Endodermal cell (in vitro differentiated cells): ENCODE results near the gene MYH1. TPM values are rescaled to one million over a fixed set of nuclear protein-coding genes. Genes with fewer than 3 reads are reported as not detected.

ENCODE experiments used
- DNase-seq: peaks from one replicate; pipeline ENCODE4 v3.0.0-alpha.2; 2017
- H3K27ac ChIP-seq: 2 replicates; pipeline ENCODE4 v1.5.1; 2013; ENCODE audit warnings: mild to moderate bottlenecking, low read depth, low read length, moderate library complexity
- H3K27me3 ChIP-seq: 2 replicates; pipeline ENCODE4 v1.6.1; 2013; ENCODE audit warnings: mild to moderate bottlenecking, low read length, moderate library complexity; ENCODE audit not compliant: insufficient read depth, control insufficient read depth, poor library complexity, severe bottlenecking
- H3K36me3 ChIP-seq: 2 replicates; pipeline ENCODE4 v1.7.0; 2013; ENCODE audit warnings: mild to moderate bottlenecking, low read length, moderate library complexity; ENCODE audit not compliant: control insufficient read depth, insufficient read depth
- H3K4me1 ChIP-seq: one replicate; pipeline ENCODE4 v1.7.0; 2013; ENCODE audit warnings: low read length; ENCODE audit not compliant: control insufficient read depth, insufficient read depth
- H3K4me3 ChIP-seq: 2 replicates; pipeline ENCODE4 v1.5.1; 2013; ENCODE audit warnings: mild to moderate bottlenecking, low read length, moderate library complexity
- H3K9ac ChIP-seq: 2 replicates; pipeline ENCODE4 v1.6.1; 2013; ENCODE audit warnings: mild to moderate bottlenecking, low read length, moderate library complexity; ENCODE audit not compliant: poor library complexity, severe bottlenecking; ENCODE audit errors: extremely low read depth
- H3K9me3 ChIP-seq: 2 replicates; pipeline ENCODE4 v1.6.1; 2013; ENCODE audit warnings: mild to moderate bottlenecking, low read length, moderate library complexity; ENCODE audit not compliant: control insufficient read depth
- H3K27ac Mint-ChIP-seq: 2 replicates; pipeline ENCODE4 v1.8.0; 2020; ENCODE audit warnings: mixed read lengths
- H3K27me3 Mint-ChIP-seq: 2 replicates; pipeline ENCODE4 v1.8.0; 2021; ENCODE audit warnings: mild to moderate bottlenecking, mixed read lengths; ENCODE audit not compliant: insufficient read depth
- H3K36me3 Mint-ChIP-seq: 2 replicates; pipeline ENCODE4 v1.8.0; 2020; ENCODE audit warnings: low read depth, mixed read lengths
- H3K4me1 Mint-ChIP-seq: 2 replicates; pipeline ENCODE4 v1.8.0; 2020; ENCODE audit warnings: mixed read lengths
- H3K4me3 Mint-ChIP-seq: 2 replicates; pipeline ENCODE4 v1.8.0; 2020; ENCODE audit warnings: mild to moderate bottlenecking, moderate library complexity, mixed read lengths
- H3K9me3 Mint-ChIP-seq: 2 replicates; pipeline ENCODE4 v1.8.0; 2020; ENCODE audit warnings: mild to moderate bottlenecking, mixed read lengths
- CTCF ChIP-seq: fragments of 200-600 bp; sonication (generic); conservative IDR thresholded peaks from 2 replicates; pipeline ENCODE4 v1.5.0; 2021; ENCODE audit warnings: antibody characterized with exemption, mild to moderate bottlenecking
- WGBS, 2 experiments: methylation state at CpG; one replicate each; pipeline versions ENCODE4 v1.1.5 to v1.1.7; 2013; ENCODE audit warnings: missing lambda C conversion rate in 2 of 2, mixed read lengths in 1 of 2; ENCODE audit not compliant: insufficient coverage in 1 of 2, insufficient read length in 1 of 2; 5-methylcytosine and 5-hydroxymethylcytosine counted together
- total RNA-seq, 2 donors: library from RNA; stranded (reverse); fragmentation: NEBNext Ultra II Directional in 1 of 2; extraction: Animal tissue kit (Norgen Biotek cat#: 25700) in 1 of 2; gene quantifications; 2 replicates in 1 of 2; 3 replicates in 1 of 2; pipeline ENCODE4 v1.2.1, GENCODE V29; 2021

The MYH1 gene
- total RNA-seq, 2 donors from 2014 or later = not detected

- Histone ChIP-seq H3K27ac (no peak overlapping the region), H3K4me3 (no peak overlapping the region), H3K9ac (no peak overlapping the region), H3K36me3 (no peaks in the 10 kb centered on the region), H3K4me1 (no peaks in the 10 kb centered on the region), H3K27me3 (no peaks in the 10 kb centered on the region), H3K9me3 (no peaks in the 10 kb centered on the region)
- Mint-ChIP-seq H3K9me3 (no peaks in the 10 kb centered on the region), H3K4me3 (no peak overlapping the region), H3K27ac (no peak overlapping the region), H3K27me3 (no peaks in the 10 kb centered on the region), H3K36me3 (no peaks in the 10 kb centered on the region), H3K4me1 (peaks cover 13% of the 10 kb centered on the region)
- DNase-seq = no peak
- 82 to 94% methylated on average over 1 of the region's 1 CpG for WGBS, 2 experiments
- TF ChIP-seq CTCF = no peak
Measured at GRCh38 chr17:10557422-10557821, 39.1 kb upstream of the MYH1 start.

- Histone ChIP-seq H3K27ac (no peak overlapping the region), H3K4me1 (no peaks in the 10 kb centered on the region), H3K9ac (no peak overlapping the region), H3K9me3 (no peaks in the 10 kb centered on the region), H3K4me3 (no peak overlapping the region), H3K36me3 (no peaks in the 10 kb centered on the region), H3K27me3 (no peaks in the 10 kb centered on the region)
- Mint-ChIP-seq H3K27ac (no peak overlapping the region), H3K36me3 (no peaks in the 10 kb centered on the region), H3K4me3 (no peak overlapping the region), H3K9me3 (no peaks in the 10 kb centered on the region), H3K4me1 (peaks cover 13% of the 10 kb centered on the region), H3K27me3 (no peaks in the 10 kb centered on the region)
- TF ChIP-seq CTCF = no peak
- WGBS, 2 experiments = 86 to 90% methylated on average over 3 to 5 of the region's 5 CpGs
- no peak for DNase-seq
Measured at GRCh38 chr17:10556301-10557005, 38.1 kb upstream of the MYH1 start.

- H3K36me3 ChIP-seq = no peaks in the 10 kb centered on the region
- no peak for DNase-seq
- Mint-ChIP-seq H3K4me3 (no peak overlapping the region), H3K27me3 (no peaks in the 10 kb centered on the region), H3K36me3 (no peaks in the 10 kb centered on the region), H3K9me3 (no peaks in the 10 kb centered on the region), H3K27ac (no peak overlapping the region), H3K4me1 (peaks cover 16% of the 10 kb centered on the region)
- WGBS, 2 experiments = 80 to 90% methylated on average over 4 of the region's 4 CpGs
- TF ChIP-seq CTCF = no peak
- no peaks in the 10 kb centered on the region for H3K27me3 ChIP-seq
- no peak overlapping the region for H3K4me3 ChIP-seq
- H3K27ac ChIP-seq = no peak overlapping the region
- H3K9ac ChIP-seq = no peak overlapping the region
- no peaks in the 10 kb centered on the region for H3K4me1 ChIP-seq
- no peaks in the 10 kb centered on the region for H3K9me3 ChIP-seq
Measured at GRCh38 chr17:10550014-10550413, 31.7 kb upstream of the MYH1 start.
